ENCODE measurements around the gene DLGAP1. TPM values are rescaled to one million over a fixed set of nuclear protein-coding genes. Genes with fewer than 3 reads are reported as not detected.

The DLGAP1 gene
- total and polyA plus RNA-seq, 10 of the 15 experiments (the other 5 are each of a cell fraction or from before 2014, with no cell fraction given) = 0.23 to 27.6 (median 1.9) TPM

GRCh38 chr18:3832025-3832638 is 623.0 kb downstream of the DLGAP1 start (continued):
- TF ChIP-seq USF2 (IDR thresholded peaks at IDR 0.05; ENCODE audit: borderline replicate concordance, low read depth, low read length) = no peak
- TF ChIP-seq, protein P1, sequence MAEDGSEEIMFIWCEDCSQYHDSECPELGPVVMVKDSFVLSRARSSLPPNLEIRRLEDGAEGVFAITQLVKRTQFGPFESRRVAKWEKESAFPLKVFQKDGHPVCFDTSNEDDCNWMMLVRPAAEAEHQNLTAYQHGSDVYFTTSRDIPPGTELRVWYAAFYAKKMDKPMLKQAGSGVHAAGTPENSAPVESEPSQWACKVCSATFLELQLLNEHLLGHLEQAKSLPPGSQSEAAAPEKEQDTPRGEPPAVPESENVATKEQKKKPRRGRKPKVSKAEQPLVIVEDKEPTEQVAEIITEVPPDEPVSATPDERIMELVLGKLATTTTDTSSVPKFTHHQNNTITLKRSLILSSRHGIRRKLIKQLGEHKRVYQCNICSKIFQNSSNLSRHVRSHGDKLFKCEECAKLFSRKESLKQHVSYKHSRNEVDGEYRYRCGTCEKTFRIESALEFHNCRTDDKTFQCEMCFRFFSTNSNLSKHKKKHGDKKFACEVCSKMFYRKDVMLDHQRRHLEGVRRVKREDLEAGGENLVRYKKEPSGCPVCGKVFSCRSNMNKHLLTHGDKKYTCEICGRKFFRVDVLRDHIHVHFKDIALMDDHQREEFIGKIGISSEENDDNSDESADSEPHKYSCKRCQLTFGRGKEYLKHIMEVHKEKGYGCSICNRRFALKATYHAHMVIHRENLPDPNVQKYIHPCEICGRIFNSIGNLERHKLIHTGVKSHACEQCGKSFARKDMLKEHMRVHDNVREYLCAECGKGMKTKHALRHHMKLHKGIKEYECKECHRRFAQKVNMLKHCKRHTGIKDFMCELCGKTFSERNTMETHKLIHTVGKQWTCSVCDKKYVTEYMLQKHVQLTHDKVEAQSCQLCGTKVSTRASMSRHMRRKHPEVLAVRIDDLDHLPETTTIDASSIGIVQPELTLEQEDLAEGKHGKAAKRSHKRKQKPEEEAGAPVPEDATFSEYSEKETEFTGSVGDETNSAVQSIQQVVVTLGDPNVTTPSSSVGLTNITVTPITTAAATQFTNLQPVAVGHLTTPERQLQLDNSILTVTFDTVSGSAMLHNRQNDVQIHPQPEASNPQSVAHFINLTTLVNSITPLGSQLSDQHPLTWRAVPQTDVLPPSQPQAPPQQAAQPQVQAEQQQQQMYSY (CRISPR knock-in tag; IDR thresholded peaks at IDR 0.05) = no peak
- no peak for TF ChIP-seq NFIC (IDR thresholded peaks at IDR 0.05; ENCODE audit: low read depth, low read length)
- TF ChIP-seq SP1 (IDR thresholded peaks at IDR 0.05; ENCODE audit: low read depth, low read length) = no peak
- TF ChIP-seq CHD2 (IDR thresholded peaks at IDR 0.05; ENCODE audit: borderline replicate concordance, low read depth, low read length) = no peak
- no peak for TF ChIP-seq CREB1 (IDR thresholded peaks at IDR 0.05; ENCODE audit: low read depth)
- no peak for TF ChIP-seq CEBPZ (IDR thresholded peaks at IDR 0.05; ENCODE audit: low read depth, low read length)
